ENCODE measurements around the gene PLCH1.

PLCH1 gene

DNA sequence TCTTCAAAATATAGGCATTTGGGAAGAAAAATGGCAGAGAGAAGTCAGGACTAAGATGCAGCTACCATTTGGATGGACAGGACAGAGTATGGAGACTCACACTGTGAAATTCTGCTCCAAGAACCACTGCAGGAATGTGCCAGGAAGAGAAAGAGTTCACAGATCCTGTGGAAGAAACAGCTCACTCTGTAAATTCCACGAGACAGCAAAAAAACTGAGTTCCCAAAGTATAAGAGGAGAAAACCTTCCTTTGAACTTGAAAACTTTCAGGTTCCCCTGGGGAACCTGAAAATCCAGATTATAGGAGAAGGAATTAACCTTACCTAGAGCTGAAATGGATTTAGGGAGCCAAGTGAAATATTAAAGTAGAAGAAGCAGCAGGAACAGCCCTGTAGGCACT, 137.1 kb downstream of the PLCH1 start:
- H3K4me3 ChIP-seq (ENCODE audit: low read depth, low read length) = no peak overlapping the region
- TF ChIP-seq, protein P1, sequence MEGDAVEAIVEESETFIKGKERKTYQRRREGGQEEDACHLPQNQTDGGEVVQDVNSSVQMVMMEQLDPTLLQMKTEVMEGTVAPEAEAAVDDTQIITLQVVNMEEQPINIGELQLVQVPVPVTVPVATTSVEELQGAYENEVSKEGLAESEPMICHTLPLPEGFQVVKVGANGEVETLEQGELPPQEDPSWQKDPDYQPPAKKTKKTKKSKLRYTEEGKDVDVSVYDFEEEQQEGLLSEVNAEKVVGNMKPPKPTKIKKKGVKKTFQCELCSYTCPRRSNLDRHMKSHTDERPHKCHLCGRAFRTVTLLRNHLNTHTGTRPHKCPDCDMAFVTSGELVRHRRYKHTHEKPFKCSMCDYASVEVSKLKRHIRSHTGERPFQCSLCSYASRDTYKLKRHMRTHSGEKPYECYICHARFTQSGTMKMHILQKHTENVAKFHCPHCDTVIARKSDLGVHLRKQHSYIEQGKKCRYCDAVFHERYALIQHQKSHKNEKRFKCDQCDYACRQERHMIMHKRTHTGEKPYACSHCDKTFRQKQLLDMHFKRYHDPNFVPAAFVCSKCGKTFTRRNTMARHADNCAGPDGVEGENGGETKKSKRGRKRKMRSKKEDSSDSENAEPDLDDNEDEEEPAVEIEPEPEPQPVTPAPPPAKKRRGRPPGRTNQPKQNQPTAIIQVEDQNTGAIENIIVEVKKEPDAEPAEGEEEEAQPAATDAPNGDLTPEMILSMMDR (IDR thresholded peaks at IDR 0.05; ENCODE audit: borderline replicate concordance, insufficient read depth, low read depth, low read length) = no peak

GRCh38 chr3:155605571-155605970, 139.3 kb downstream of the PLCH1 start:
- no peak overlapping the region for H3K4me3 ChIP-seq (ENCODE audit: low read depth, low read length)
- TF ChIP-seq, protein P1 (IDR thresholded peaks at IDR 0.05; ENCODE audit: borderline replicate concordance, insufficient read depth, low read depth, low read length) = no peak

DNA sequence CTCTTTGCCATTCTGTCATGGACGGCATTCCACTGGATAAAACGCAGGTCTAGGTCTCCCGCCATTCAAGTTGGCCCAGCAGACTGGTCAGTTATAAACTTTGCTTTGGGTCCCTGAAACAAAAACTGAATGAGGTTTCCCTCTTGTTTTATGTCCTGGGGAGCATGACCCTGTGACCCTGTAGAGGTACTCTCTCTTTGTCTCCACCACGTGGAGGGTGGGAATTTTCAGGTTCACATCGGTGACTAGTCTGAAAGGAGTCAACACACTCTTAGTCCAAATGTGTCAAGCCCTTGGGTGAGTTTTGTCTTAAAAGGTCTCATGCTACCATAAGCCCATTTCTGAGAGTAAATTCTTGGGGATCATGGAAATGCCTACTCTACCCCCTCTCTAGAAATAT, 139.9 kb downstream of the PLCH1 start:
- no peak overlapping the region for H3K4me3 ChIP-seq (ENCODE audit: low read depth, low read length)
- TF ChIP-seq, protein P1 (IDR thresholded peaks at IDR 0.05; ENCODE audit: borderline replicate concordance, insufficient read depth, low read depth, low read length) = no peak

GRCh38 chr3:155604126-155604525, 140.7 kb downstream of the PLCH1 start:
- TF ChIP-seq, protein P1 (IDR thresholded peaks at IDR 0.05; ENCODE audit: borderline replicate concordance, insufficient read depth, low read depth, low read length) = no peak

DNA sequence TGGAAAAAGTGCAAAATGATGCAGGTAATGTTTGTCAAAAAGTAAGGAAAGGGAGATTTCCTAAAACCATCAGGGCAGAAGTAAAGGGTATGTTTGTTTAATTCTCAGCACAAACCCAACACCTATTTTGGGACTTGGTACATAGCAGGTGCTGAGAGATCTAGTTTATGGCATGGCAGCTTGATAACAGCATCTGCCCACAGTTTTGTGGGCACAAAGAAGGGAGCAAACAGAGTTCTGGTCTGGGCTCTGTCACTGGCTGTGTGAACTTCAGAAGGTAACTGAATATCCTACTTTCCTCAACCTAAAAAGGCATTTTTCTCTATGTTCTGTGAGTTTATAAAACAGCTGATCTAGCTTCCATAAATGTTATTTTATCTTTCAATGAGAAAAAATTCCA, 141.6 kb downstream of the PLCH1 start:
- no peak overlapping the region for H3K4me3 ChIP-seq (ENCODE audit: low read depth, low read length)
- TF ChIP-seq, protein P1 (IDR thresholded peaks at IDR 0.05; ENCODE audit: borderline replicate concordance, insufficient read depth, low read depth, low read length) = no peak

More at GRCh38 chr3:155604126-155604525, 140.7 kb downstream of the PLCH1 start:
- no peak overlapping the region for H3K4me3 ChIP-seq (ENCODE audit: low read depth, low read length)

- H3K4me3 ChIP-seq (ENCODE audit: low read depth, low read length) = no peak overlapping the region
- TF ChIP-seq, protein P1 (IDR thresholded peaks at IDR 0.05; ENCODE audit: borderline replicate concordance, insufficient read depth, low read depth, low read length) = no peak
These were observed 142.6 kb downstream of the PLCH1 start for GRCh38 chr3:155602307-155602706.

DNA sequence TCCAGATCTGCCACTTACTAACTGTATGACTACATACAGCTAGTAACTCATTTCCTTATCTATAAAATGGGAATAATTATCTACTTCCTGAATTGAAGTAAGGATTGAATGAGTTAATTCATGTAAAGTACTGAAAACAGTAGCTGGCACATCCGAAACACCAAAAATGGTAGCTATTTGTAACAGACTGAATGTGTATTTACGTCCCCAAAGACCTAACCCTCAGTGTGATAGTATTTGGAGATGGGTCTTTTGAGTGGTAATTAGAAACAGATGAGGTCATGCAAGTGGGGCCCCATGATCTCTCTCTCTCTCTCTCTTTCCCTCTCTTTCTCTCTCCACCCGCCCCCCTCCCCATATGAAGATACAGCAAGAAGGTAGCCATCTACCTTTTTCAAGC, 146.2 kb downstream of the PLCH1 start:
- H3K4me3 ChIP-seq (ENCODE audit: low read depth, low read length) = no peak overlapping the region
- TF ChIP-seq, protein P1 (IDR thresholded peaks at IDR 0.05; ENCODE audit: borderline replicate concordance, insufficient read depth, low read depth, low read length) = no peak

Data from GM12875 (cell line).